ENCODE data around the gene ARHGEF37.

ARHGEF37 gene

GRCh38 chr5:149627070-149627469, 45.8 kb downstream of the ARHGEF37 start:
- DNase-seq (ENCODE audit: extremely low read depth in 1 of 2, low read depth in 1 of 2) = no peak

- no peak for DNase-seq (ENCODE audit: extremely low read depth in 1 of 2, low read depth in 1 of 2)
These were observed 46.9 kb downstream of the ARHGEF37 start for GRCh38 chr5:149628221-149628620.

- DNase-seq (ENCODE audit: extremely low read depth in 1 of 2, low read depth in 1 of 2) = no peak
These were observed 47.6 kb downstream of the ARHGEF37 start for GRCh38 chr5:149628846-149629388.

- no peak for DNase-seq (ENCODE audit: extremely low read depth in 1 of 2, low read depth in 1 of 2)
These were observed 48.1 kb downstream of the ARHGEF37 start for GRCh38 chr5:149629421-149629820.

GRCh38 chr5:149630337-149630736, 49.0 kb downstream of the ARHGEF37 start:
- DNase-seq (ENCODE audit: extremely low read depth in 1 of 2, low read depth in 1 of 2) = no peak

GRCh38 chr5:149631506-149631905, 50.2 kb downstream of the ARHGEF37 start:
- no peak for DNase-seq (ENCODE audit: extremely low read depth in 1 of 2, low read depth in 1 of 2)

GRCh38 chr5:149632311-149633251, 51.3 kb downstream of the ARHGEF37 start:
- no peak for DNase-seq (ENCODE audit: extremely low read depth in 1 of 2, low read depth in 1 of 2)

- DNase-seq (ENCODE audit: extremely low read depth in 1 of 2, low read depth in 1 of 2) = no peak
These were observed 52.4 kb downstream of the ARHGEF37 start for GRCh38 chr5:149633476-149634350.

GRCh38 chr5:149635394-149635793, 54.1 kb downstream of the ARHGEF37 start:
- no peak for DNase-seq (ENCODE audit: extremely low read depth in 1 of 2, low read depth in 1 of 2)

- DNase-seq (ENCODE audit: extremely low read depth in 1 of 2, low read depth in 1 of 2) = no peak
These were observed 55.0 kb downstream of the ARHGEF37 start for GRCh38 chr5:149636191-149636860.

GRCh38 chr5:149636861-149637246, 55.6 kb downstream of the ARHGEF37 start:
- no peak for DNase-seq (ENCODE audit: extremely low read depth in 1 of 2, low read depth in 1 of 2)

- no peak for DNase-seq (ENCODE audit: extremely low read depth in 1 of 2, low read depth in 1 of 2)
These were observed 56.8 kb downstream of the ARHGEF37 start for GRCh38 chr5:149638136-149638535.

- no peak for DNase-seq (ENCODE audit: extremely low read depth in 1 of 2, low read depth in 1 of 2)
These were observed 57.4 kb downstream of the ARHGEF37 start for GRCh38 chr5:149638546-149639241.

GRCh38 chr5:149639737-149640136, 58.4 kb downstream of the ARHGEF37 start:
- DNase-seq (ENCODE audit: extremely low read depth in 1 of 2, low read depth in 1 of 2) = no peak

- DNase-seq (ENCODE audit: extremely low read depth in 1 of 2, low read depth in 1 of 2) = no peak
These were observed 59.2 kb downstream of the ARHGEF37 start for GRCh38 chr5:149640350-149640999.

- no peak for DNase-seq (ENCODE audit: extremely low read depth in 1 of 2, low read depth in 1 of 2)
These were observed 59.8 kb downstream of the ARHGEF37 start for GRCh38 chr5:149641000-149641576.

GRCh38 chr5:149641600-149641999, 60.3 kb downstream of the ARHGEF37 start:
- no peak for DNase-seq (ENCODE audit: extremely low read depth in 1 of 2, low read depth in 1 of 2)

GRCh38 chr5:149643781-149644180, 62.5 kb downstream of the ARHGEF37 start:
- DNase-seq (ENCODE audit: extremely low read depth in 1 of 2, low read depth in 1 of 2) = no peak

GRCh38 chr5:149644629-149645028, 63.3 kb downstream of the ARHGEF37 start:
- no peak for DNase-seq (ENCODE audit: extremely low read depth in 1 of 2, low read depth in 1 of 2)

Data from stimulated activated CD8-positive, alpha-beta memory T cell treated with anti-CD3 and anti-CD28 coated beads, Interleukin-7, amount 100 ng/mL, for 48 hours (primary cell).